ENCODE results near the gene MRPL14. TPM values are rescaled to one million over a fixed set of nuclear protein-coding genes. Genes with fewer than 3 reads are reported as not detected.
A peak's percentile ranks its signal among the peaks of the same experiment; 100 is the strongest.

The MRPL14 gene
- polyA plus RNA-seq, 1 donor (not counting 4 experiments of a cell fraction or from before 2014, with no cell fraction given), result 136 TPM

GRCh38 chr6:44122801-44123200 lies 4.5 kb downstream of the MRPL14 start:
- dilution Hi-C loops (cut with MboI; ENCODE audit: extremely low pct_ligation_motif_present, low sequenced_read_pairs), result no loop called here

GRCh38 chr6:44120692-44121443 lies 6.4 kb downstream of the MRPL14 start:
- dilution Hi-C loops (cut with MboI; ENCODE audit: extremely low pct_ligation_motif_present, low sequenced_read_pairs), result no loop called here
- no peak for FAIRE-seq
- H4K20me1 ChIP-seq (ENCODE audit: control insufficient read depth, extremely low read depth, insufficient read depth, low read length), result peaks cover 20% of the 10 kb centered on the region
- peaks cover 2% of the 10 kb centered on the region for H3K9me1 ChIP-seq (ENCODE audit: control insufficient read depth, extremely low read depth, insufficient read depth, low read length)
- H3K79me2 ChIP-seq (ENCODE audit: control insufficient read depth, insufficient read depth, low read length), result peaks cover 80% of the 10 kb centered on the region
- DNase-seq (ENCODE audit: low read depth, low spot score), result no peak
- no peak overlapping the region for H3K9ac ChIP-seq (ENCODE audit: control insufficient read depth, extremely low read depth, insufficient read depth, low read length)
- H3K4me2 ChIP-seq (ENCODE audit: control insufficient read depth, extremely low read depth, insufficient read depth, low read depth, low read length), result no peak overlapping the region
- H3K9me3 ChIP-seq (ENCODE audit: control insufficient read depth, low read depth, low read length), result no peaks in the 10 kb centered on the region
- H3K36me3 ChIP-seq (ENCODE audit: control insufficient read depth in 2 of 2, extremely low read depth in 1 of 2, insufficient read depth in 2 of 2, low read length in 2 of 2), result peaks cover 1 to 9% of the 10 kb centered on the region in 2 experiments
- no peaks in the 10 kb centered on the region for H3K27me3 ChIP-seq (ENCODE audit: control insufficient read depth, extremely low read depth, insufficient read depth, low read length)
- peaks cover 87% of the 10 kb centered on the region for H3K4me1 ChIP-seq (ENCODE audit: control insufficient read depth, extremely low read depth, insufficient read depth, low read length)
- no peak overlapping the region for H2AFZ ChIP-seq (ENCODE audit: control insufficient read depth, low read length)
- TF ChIP-seq CTCF (optimal IDR thresholded peaks at IDR 0.05 in 1 of 3, IDR thresholded peaks at IDR 0.05 in 1 of 3, conservative IDR thresholded peaks at IDR 0.05 in 1 of 3; ENCODE audit: extremely low read depth in 1 of 3, insufficient read depth in 2 of 3, low read length in 3 of 3) (no peak), EZH2 (IDR thresholded peaks at IDR 0.05; ENCODE audit: low read length) (no peak)
- no peak overlapping the region for H3K4me3 ChIP-seq (ENCODE audit: control insufficient read depth in 2 of 3, extremely low read depth in 1 of 3, insufficient read depth in 2 of 3, low read depth in 1 of 3, low read length in 3 of 3)
- no peak overlapping the region for H3K27ac ChIP-seq (ENCODE audit: control insufficient read depth, insufficient read depth, low read length)

More at GRCh38 chr6:44122801-44123200, 4.5 kb downstream of the MRPL14 start:
- TF ChIP-seq CTCF (optimal IDR thresholded peaks at IDR 0.05 in 1 of 3, IDR thresholded peaks at IDR 0.05 in 1 of 3, conservative IDR thresholded peaks at IDR 0.05 in 1 of 3; ENCODE audit: extremely low read depth in 1 of 3, insufficient read depth in 2 of 3, low read length in 3 of 3), result no peak
- no peak for TF ChIP-seq EZH2 (IDR thresholded peaks at IDR 0.05; ENCODE audit: low read length)
- Histone ChIP-seq H2AFZ (ENCODE audit: control insufficient read depth, low read length) (no peak overlapping the region), H3K4me3 (ENCODE audit: control insufficient read depth in 2 of 3, extremely low read depth in 1 of 3, insufficient read depth in 2 of 3, low read depth in 1 of 3, low read length in 3 of 3) (no peak overlapping the region), H3K27me3 (ENCODE audit: control insufficient read depth, extremely low read depth, insufficient read depth, low read length) (no peaks in the 10 kb centered on the region), H3K36me3 (ENCODE audit: control insufficient read depth in 2 of 2, extremely low read depth in 1 of 2, insufficient read depth in 2 of 2, low read length in 2 of 2) (peaks cover 1 to 9% of the 10 kb centered on the region in 2 experiments), H3K9me1 (ENCODE audit: control insufficient read depth, extremely low read depth, insufficient read depth, low read length) (peaks cover 2% of the 10 kb centered on the region), H3K27ac (ENCODE audit: control insufficient read depth, insufficient read depth, low read length) (peak overlapping the region; percentile 9), H4K20me1 (ENCODE audit: control insufficient read depth, extremely low read depth, insufficient read depth, low read length) (peaks cover 20% of the 10 kb centered on the region), H3K9me3 (ENCODE audit: control insufficient read depth, low read depth, low read length) (no peaks in the 10 kb centered on the region), H3K9ac (ENCODE audit: control insufficient read depth, extremely low read depth, insufficient read depth, low read length) (no peak overlapping the region), H3K79me2 (ENCODE audit: control insufficient read depth, insufficient read depth, low read length) (peaks cover 97% of the 10 kb centered on the region), H3K4me2 (ENCODE audit: control insufficient read depth, extremely low read depth, insufficient read depth, low read depth, low read length) (peak overlapping the region; percentile 3), H3K4me1 (ENCODE audit: control insufficient read depth, extremely low read depth, insufficient read depth, low read length) (peaks cover 70% of the 10 kb centered on the region)
- FAIRE-seq (no peak), DNase-seq (ENCODE audit: low read depth, low spot score) (no peak)
